SK-N-SH (cell line): ENCODE measurements around the gene RNGTT. TPM values are rescaled to one million over a fixed set of nuclear protein-coding genes. Genes with fewer than 3 reads are reported as not detected.

Experiments
- CTCF ChIA-PET: fragments of 300-600, 350-600 bp; formaldehyde crosslinking; extraction: SDS; loops from one replicate; lab custom pipeline; 2021; lab: Yijun Ruan, JAX
- POLR2A ChIA-PET: fragments of 350-600 bp; sonication (Branson Sonifier 250); formaldehyde crosslinking; extraction: SDS; loops from one replicate; lab custom pipeline; 2020; ENCODE audit warnings: antibody characterized with exemption, inconsistent platforms; lab: Yijun Ruan, JAX
- DNase-seq: peaks from one replicate; pipeline ENCODE4 v3.0.0; 2012
- H2AFZ ChIP-seq: fragments of 200-600 bp; sonication (generic); 2 replicates; pipeline ENCODE4 v1.8.1; 2016; ENCODE audit warnings: antibody characterized with exemption, mild to moderate bottlenecking, low read depth
- H3F3A ChIP-seq: fragments of 200-600 bp; sonication (generic); replicated peaks from 2 replicates; pipeline ENCODE3; 2016; ENCODE audit warnings: antibody characterized with exemption, mild to moderate bottlenecking; ENCODE audit not compliant: insufficient read depth
- H3K27ac ChIP-seq, 2 experiments: fragments of 200-500 bp in 1 of 2; fragments of 200-600 bp in 1 of 2; sonication (Bioruptor generic) in 1 of 2; sonication (generic), shearing (Covaris generic) in 1 of 2; 2 replicates each; pipeline versions ENCODE4 v1.5.1 to v1.6.1; 2014 to 2016; ENCODE audit warnings: low read depth in 2 of 2, inconsistent platforms in 1 of 2, low read length in 1 of 2, mild to moderate bottlenecking in 1 of 2, mixed read lengths in 1 of 2
- H3K27me3 ChIP-seq: fragments of 200-600 bp; sonication (generic), shearing (Covaris generic); 2 replicates; pipeline ENCODE4 v1.6.1; 2016; ENCODE audit warnings: mixed run types; ENCODE audit not compliant: insufficient read depth
- H3K36me3 ChIP-seq, 2 experiments: fragments of 200-500 bp in 1 of 2; fragments of 200-600 bp in 1 of 2; sonication (Bioruptor generic) in 1 of 2; sonication (generic) in 1 of 2; replicated peaks in 1 of 2; 2 replicates each; pipeline versions ENCODE3 to v1.5.1; 2014 to 2016; ENCODE audit warnings: low read length in 1 of 2, mild to moderate bottlenecking in 1 of 2; ENCODE audit not compliant: insufficient read depth in 2 of 2, control insufficient read depth in 1 of 2
- H3K4me1 ChIP-seq, 2 experiments: fragments of 200-500 bp in 1 of 2; fragments of 200-600 bp in 1 of 2; sonication (Bioruptor generic) in 1 of 2; sonication (generic), shearing (Covaris generic) in 1 of 2; 2 replicates each; pipeline versions ENCODE4 v1.5.1 to v1.6.1; 2014 to 2016; ENCODE audit warnings: low read depth in 1 of 2, low read length in 1 of 2, mixed run types in 1 of 2; ENCODE audit not compliant: insufficient read depth in 2 of 2, control insufficient read depth in 1 of 2
- H3K4me2 ChIP-seq: fragments of 200-600 bp; sonication (generic), shearing (Covaris generic); 2 replicates; pipeline ENCODE4 v1.6.1; 2017; ENCODE audit warnings: mixed run types
- H3K4me3 ChIP-seq, 2 experiments: fragments of 200-500 bp in 1 of 2; fragments of 200-600 bp in 1 of 2; sonication (Bioruptor generic) in 1 of 2; sonication (generic), shearing (Covaris generic) in 1 of 2; 2 replicates each; pipeline versions ENCODE4 v1.5.1 to v1.8.1; 2014 to 2016; ENCODE audit warnings: low read depth in 2 of 2, inconsistent platforms in 1 of 2, low read length in 1 of 2, mild to moderate bottlenecking in 1 of 2, mixed read lengths in 1 of 2, moderate library complexity in 1 of 2
- H3K79me2 ChIP-seq: fragments of 200-600 bp; sonication (generic); 2 replicates; pipeline ENCODE4 v1.8.1; 2017; ENCODE audit warnings: mild to moderate bottlenecking; ENCODE audit not compliant: insufficient read depth
- H3K9ac ChIP-seq: fragments of 200-600 bp; sonication (generic); 2 replicates; pipeline ENCODE4 v1.6.1; 2017; ENCODE audit warnings: mixed run types
- H3K9me2 ChIP-seq: fragments of 200-600 bp; sonication (generic); 2 replicates; pipeline ENCODE4 v1.6.1; 2017; ENCODE audit warnings: mixed run types
- H3K9me3 ChIP-seq: fragments of 200-600 bp; sonication (generic); 2 replicates; pipeline ENCODE4 v1.6.1; 2017; ENCODE audit warnings: mixed run types, mild to moderate bottlenecking, moderate library complexity
- H4K20me1 ChIP-seq: fragments of 200-600 bp; sonication (generic); 2 replicates; pipeline ENCODE4 v1.6.1; 2017; ENCODE audit warnings: mild to moderate bottlenecking, mixed run types; ENCODE audit not compliant: insufficient read depth
- CHD2 ChIP-seq: fragments of 150-350 bp; IDR thresholded peaks from 2 replicates; pipeline ENCODE4 v1.6.1; 2018; ENCODE audit warnings: low read length; ENCODE audit not compliant: partially characterized antibody
- ELF1 ChIP-seq: IDR thresholded peaks from 2 replicates; pipeline ENCODE4 v1.4.0; 2012
- FOSL2 ChIP-seq: IDR thresholded peaks from 2 replicates; pipeline ENCODE4 v1.4.0; 2012; ENCODE audit warnings: low read depth, mild to moderate bottlenecking, moderate library complexity, borderline replicate concordance
- IRF3 ChIP-seq: fragments of 150-350 bp; IDR thresholded peaks from 2 replicates; pipeline ENCODE4 v1.6.1; 2016; ENCODE audit warnings: mild to moderate bottlenecking, low read depth, low read length
- JUND ChIP-seq: IDR thresholded peaks from 2 replicates; pipeline ENCODE4 v1.4.0; 2012
- NFIC ChIP-seq: IDR thresholded peaks from 2 replicates; pipeline ENCODE4 v1.4.0; 2012; ENCODE audit warnings: borderline replicate concordance
- NRF1 ChIP-seq: IDR thresholded peaks from 2 replicates; pipeline ENCODE4 v1.6.1; 2012; ENCODE audit warnings: low read depth, mild to moderate bottlenecking, low read length
- RCOR1 ChIP-seq: fragments of 150-350 bp; IDR thresholded peaks from 2 replicates; pipeline ENCODE4 v1.6.1; 2017; ENCODE audit warnings: antibody characterized with exemption, low read length
- REST ChIP-seq: IDR thresholded peaks from 2 replicates; pipeline ENCODE4 v1.6.1; 2012; ENCODE audit warnings: mild to moderate bottlenecking, low read depth, low read length, moderate library complexity
- RXRA ChIP-seq: IDR thresholded peaks from 2 replicates; pipeline ENCODE4 v1.4.0; 2012; ENCODE audit warnings: low read depth, mild to moderate bottlenecking, borderline replicate concordance
- TCF12 ChIP-seq: IDR thresholded peaks from 2 replicates; pipeline ENCODE4 v1.4.0; 2012
- WGBS: methylation state at CpG from one replicate; pipeline ENCODE4 v1.1.6; 2017; ENCODE audit warnings: low lambda C conversion rate; 5-methylcytosine and 5-hydroxymethylcytosine counted together
- polyA plus RNA-seq, 3 experiments: library from polyadenylated mRNA; depleted of rRNA; stranded (reverse); fragments of >200 nt; gene quantifications; 2 replicates each; pipeline ENCODE4 v1.2.3, GENCODE V29; 2012
- TF ChIP-seq, protein P1 (sequence below): IDR thresholded peaks from 2 replicates; pipeline ENCODE4 v1.4.0; 2012; ENCODE audit warnings: low read depth, borderline replicate concordance
- TF ChIP-seq, protein P2 (sequence below): IDR thresholded peaks from 2 replicates; pipeline ENCODE4 v1.4.0; 2012; ENCODE audit warnings: low read depth, borderline replicate concordance
- TF ChIP-seq, protein P3 (sequence below): IDR thresholded peaks from 2 replicates; pipeline ENCODE4; 2012
- TF ChIP-seq, protein P4 (sequence below): fragments of 150-350 bp; IDR thresholded peaks from 2 replicates; pipeline ENCODE4 v1.6.1; 2017; ENCODE audit warnings: antibody characterized with exemption, low read length, low read depth, borderline replicate concordance

Gene RNGTT
- polyA plus RNA-seq, 1 of the 3 experiments (the other 2 are of a cell fraction) = 3.3 TPM

- TF ChIP-seq, protein P1, sequence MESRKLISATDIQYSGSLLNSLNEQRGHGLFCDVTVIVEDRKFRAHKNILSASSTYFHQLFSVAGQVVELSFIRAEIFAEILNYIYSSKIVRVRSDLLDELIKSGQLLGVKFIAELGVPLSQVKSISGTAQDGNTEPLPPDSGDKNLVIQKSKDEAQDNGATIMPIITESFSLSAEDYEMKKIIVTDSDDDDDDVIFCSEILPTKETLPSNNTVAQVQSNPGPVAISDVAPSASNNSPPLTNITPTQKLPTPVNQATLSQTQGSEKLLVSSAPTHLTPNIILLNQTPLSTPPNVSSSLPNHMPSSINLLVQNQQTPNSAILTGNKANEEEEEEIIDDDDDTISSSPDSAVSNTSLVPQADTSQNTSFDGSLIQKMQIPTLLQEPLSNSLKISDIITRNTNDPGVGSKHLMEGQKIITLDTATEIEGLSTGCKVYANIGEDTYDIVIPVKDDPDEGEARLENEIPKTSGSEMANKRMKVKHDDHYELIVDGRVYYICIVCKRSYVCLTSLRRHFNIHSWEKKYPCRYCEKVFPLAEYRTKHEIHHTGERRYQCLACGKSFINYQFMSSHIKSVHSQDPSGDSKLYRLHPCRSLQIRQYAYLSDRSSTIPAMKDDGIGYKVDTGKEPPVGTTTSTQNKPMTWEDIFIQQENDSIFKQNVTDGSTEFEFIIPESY = no peak
- TF ChIP-seq, protein P2, sequence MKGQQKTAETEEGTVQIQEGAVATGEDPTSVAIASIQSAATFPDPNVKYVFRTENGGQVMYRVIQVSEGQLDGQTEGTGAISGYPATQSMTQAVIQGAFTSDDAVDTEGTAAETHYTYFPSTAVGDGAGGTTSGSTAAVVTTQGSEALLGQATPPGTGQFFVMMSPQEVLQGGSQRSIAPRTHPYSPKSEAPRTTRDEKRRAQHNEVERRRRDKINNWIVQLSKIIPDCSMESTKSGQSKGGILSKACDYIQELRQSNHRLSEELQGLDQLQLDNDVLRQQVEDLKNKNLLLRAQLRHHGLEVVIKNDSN = no peak
- TF ChIP-seq, protein P3, sequence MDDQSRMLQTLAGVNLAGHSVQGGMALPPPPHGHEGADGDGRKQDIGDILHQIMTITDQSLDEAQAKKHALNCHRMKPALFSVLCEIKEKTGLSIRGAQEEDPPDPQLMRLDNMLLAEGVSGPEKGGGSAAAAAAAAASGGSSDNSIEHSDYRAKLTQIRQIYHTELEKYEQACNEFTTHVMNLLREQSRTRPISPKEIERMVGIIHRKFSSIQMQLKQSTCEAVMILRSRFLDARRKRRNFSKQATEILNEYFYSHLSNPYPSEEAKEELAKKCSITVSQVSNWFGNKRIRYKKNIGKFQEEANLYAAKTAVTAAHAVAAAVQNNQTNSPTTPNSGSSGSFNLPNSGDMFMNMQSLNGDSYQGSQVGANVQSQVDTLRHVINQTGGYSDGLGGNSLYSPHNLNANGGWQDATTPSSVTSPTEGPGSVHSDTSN = no peak
- TF ChIP-seq JUND = no peak
- TF ChIP-seq CHD2 = no peak
- no peak for TF ChIP-seq ELF1
- TF ChIP-seq TCF12 = no peak
Measured at GRCh38 chr6:88864359-88865054, 98.9 kb downstream of the RNGTT start (continued).

GRCh38 chr6:88860310-88860709 lies 103.1 kb downstream of the RNGTT start:
- H3K27me3 ChIP-seq = no peaks in the 10 kb centered on the region
- H3K36me3 ChIP-seq = peaks cover 0 to 7% of the 10 kb centered on the region in 2 experiments
- peaks cover 3 to 5% of the 10 kb centered on the region in 2 experiments; a peak in 2 of 4 replicates for H3K4me1 ChIP-seq
- no peaks in the 10 kb centered on the region for H3F3A ChIP-seq
- H3K27ac ChIP-seq = no peak overlapping the region
- H3K4me2 ChIP-seq = no peak overlapping the region
- 96% methylated on average over 2 of the region's 2 CpGs for WGBS
- no peak overlapping the region for H2AFZ ChIP-seq
- no peak overlapping the region for H3K4me3 ChIP-seq
- no peaks in the 10 kb centered on the region for H3K79me2 ChIP-seq
- H3K9me3 ChIP-seq = no peaks in the 10 kb centered on the region
- H3K9ac ChIP-seq = no peak overlapping the region
- POLR2A ChIA-PET = no interaction called here
- CTCF ChIA-PET = interaction anchor here (2.9 kb wide), 1 partner anchor 10 kb away, joined by 26 read pairs; no protein-coding TSS in a partner anchor
- H4K20me1 ChIP-seq = no peaks in the 10 kb centered on the region
- no peak for DNase-seq
- H3K9me2 ChIP-seq = no peaks in the 10 kb centered on the region
- TF ChIP-seq CHD2 (no peak), TCF12 (no peak), FOSL2 (no peak), JUND (no peak), IRF3 (no peak), RXRA (no peak), NFIC (no peak), RCOR1 (no peak), NRF1 (no peak), REST (no peak)
- TF ChIP-seq, protein P1 = no peak
- TF ChIP-seq, protein P4, sequence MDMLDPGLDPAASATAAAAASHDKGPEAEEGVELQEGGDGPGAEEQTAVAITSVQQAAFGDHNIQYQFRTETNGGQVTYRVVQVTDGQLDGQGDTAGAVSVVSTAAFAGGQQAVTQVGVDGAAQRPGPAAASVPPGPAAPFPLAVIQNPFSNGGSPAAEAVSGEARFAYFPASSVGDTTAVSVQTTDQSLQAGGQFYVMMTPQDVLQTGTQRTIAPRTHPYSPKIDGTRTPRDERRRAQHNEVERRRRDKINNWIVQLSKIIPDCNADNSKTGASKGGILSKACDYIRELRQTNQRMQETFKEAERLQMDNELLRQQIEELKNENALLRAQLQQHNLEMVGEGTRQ = no peak
